Measurements from ENCODE around the gene RHBDD2. TPM values are rescaled to one million over a fixed set of nuclear protein-coding genes. Genes with fewer than 3 reads are reported as not detected.
A peak's percentile ranks its signal among the peaks of the same experiment; 100 is the strongest.

The RHBDD2 gene
- total and polyA plus RNA-seq, 9 of the 15 experiments (the other 6 are each of a cell fraction or from before 2014, with no cell fraction given): 3.3 to 36.7 (median 17.9) TPM

- H3K79me2 ChIP-seq (ENCODE audit: control insufficient read depth, insufficient read depth, low read length): no peaks in the 10 kb centered on the region
- ChIA-PET POLR2A (interaction anchor here (0.7 to 4.2 kb wide), 3 partner anchors 10 to 23 kb away, joined by 3 to 20 read pairs (median 5); no protein-coding TSS in a partner anchor), CTCF (ENCODE audit: low intra/inter-chr PET ratio) (no interaction called here)
- no TSS peak for BruUV-seq (replicated peaks)
- no peaks in the 10 kb centered on the region for H3K9me3 ChIP-seq (replicated peaks; ENCODE audit: control insufficient read depth, insufficient read depth, low read depth, low read length)
- intact Hi-C loops (cut with micrococcal nuclease): no loop called here
- H4K20me1 ChIP-seq (replicated peaks; ENCODE audit: control insufficient read depth, insufficient read depth, low read length): no peaks in the 10 kb centered on the region
- no peaks in the 10 kb centered on the region for H3K36me3 ChIP-seq (ENCODE audit: control insufficient read depth, insufficient read depth, low read length)
- H3K4me2 ChIP-seq (ENCODE audit: insufficient read depth, low read length): no peak overlapping the region
- H3K27me3 ChIP-seq (ENCODE audit: control insufficient read depth in 2 of 2, insufficient read depth in 2 of 2, low read length in 2 of 2): no peaks in the 10 kb centered on the region
- H3K9ac ChIP-seq (ENCODE audit: insufficient read depth in 1 of 2, low read depth in 2 of 2, low read length in 2 of 2): peak overlapping the region in 1 of 2 experiments; percentile 27; a peak in 1 of 4 replicates
- WGBS (ENCODE audit: insufficient coverage, low coverage, missing lambda C conversion rate): 64% methylated on average over 6 of the region's 6 CpGs
- no peak for DNase-seq (ENCODE audit: extremely low read depth in 1 of 4, low spot score in 3 of 4)
- H3K27ac ChIP-seq (ENCODE audit: extremely low read depth, low read depth, low read length): no peak overlapping the region
- no peak overlapping the region for H2AFZ ChIP-seq (ENCODE audit: low read depth, low read length)
- in situ Hi-C loops (cut with MboI): no loop called here
- peaks cover 4 to 24% of the 10 kb centered on the region in 2 experiments; a peak in 4 of 5 replicates for H3K4me1 ChIP-seq (replicated peaks in 1 of 2; ENCODE audit: control insufficient read depth in 2 of 2, insufficient read depth in 2 of 2, low read length in 2 of 2)
- no peak for FAIRE-seq
- no peak overlapping the region for H3K4me3 ChIP-seq
- ATAC-seq: no peak
- no peaks in the 10 kb centered on the region for H3K9me1 ChIP-seq (ENCODE audit: control insufficient read depth, insufficient read depth, low read length)
- TF ChIP-seq ZNF780A (CRISPR knock-in tag; IDR thresholded peaks at IDR 0.05): no peak
- TF ChIP-seq ARID2 (IDR thresholded peaks at IDR 0.05): no peak
- TF ChIP-seq, protein P1, sequence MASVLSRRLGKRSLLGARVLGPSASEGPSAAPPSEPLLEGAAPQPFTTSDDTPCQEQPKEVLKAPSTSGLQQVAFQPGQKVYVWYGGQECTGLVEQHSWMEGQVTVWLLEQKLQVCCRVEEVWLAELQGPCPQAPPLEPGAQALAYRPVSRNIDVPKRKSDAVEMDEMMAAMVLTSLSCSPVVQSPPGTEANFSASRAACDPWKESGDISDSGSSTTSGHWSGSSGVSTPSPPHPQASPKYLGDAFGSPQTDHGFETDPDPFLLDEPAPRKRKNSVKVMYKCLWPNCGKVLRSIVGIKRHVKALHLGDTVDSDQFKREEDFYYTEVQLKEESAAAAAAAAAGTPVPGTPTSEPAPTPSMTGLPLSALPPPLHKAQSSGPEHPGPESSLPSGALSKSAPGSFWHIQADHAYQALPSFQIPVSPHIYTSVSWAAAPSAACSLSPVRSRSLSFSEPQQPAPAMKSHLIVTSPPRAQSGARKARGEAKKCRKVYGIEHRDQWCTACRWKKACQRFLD (CRISPR knock-in tag; IDR thresholded peaks at IDR 0.05): no peak
- TF ChIP-seq CCNT2 (IDR thresholded peaks at IDR 0.05; ENCODE audit: borderline replicate concordance, extremely low read depth, insufficient read length, low read depth, low read length): no peak
- TF ChIP-seq ARID1B (IDR thresholded peaks at IDR 0.05): no peak
- TF ChIP-seq ZKSCAN1 (IDR thresholded peaks at IDR 0.05; ENCODE audit: low read depth, low read length): no peak
- no peak for TF ChIP-seq ZNF79 (CRISPR knock-in tag; IDR thresholded peaks at IDR 0.05; ENCODE audit: low read depth)
- no peak for TF ChIP-seq FOSL1 (tag; conservative IDR thresholded peaks at IDR 0.05)
- TF ChIP-seq, protein P2, sequence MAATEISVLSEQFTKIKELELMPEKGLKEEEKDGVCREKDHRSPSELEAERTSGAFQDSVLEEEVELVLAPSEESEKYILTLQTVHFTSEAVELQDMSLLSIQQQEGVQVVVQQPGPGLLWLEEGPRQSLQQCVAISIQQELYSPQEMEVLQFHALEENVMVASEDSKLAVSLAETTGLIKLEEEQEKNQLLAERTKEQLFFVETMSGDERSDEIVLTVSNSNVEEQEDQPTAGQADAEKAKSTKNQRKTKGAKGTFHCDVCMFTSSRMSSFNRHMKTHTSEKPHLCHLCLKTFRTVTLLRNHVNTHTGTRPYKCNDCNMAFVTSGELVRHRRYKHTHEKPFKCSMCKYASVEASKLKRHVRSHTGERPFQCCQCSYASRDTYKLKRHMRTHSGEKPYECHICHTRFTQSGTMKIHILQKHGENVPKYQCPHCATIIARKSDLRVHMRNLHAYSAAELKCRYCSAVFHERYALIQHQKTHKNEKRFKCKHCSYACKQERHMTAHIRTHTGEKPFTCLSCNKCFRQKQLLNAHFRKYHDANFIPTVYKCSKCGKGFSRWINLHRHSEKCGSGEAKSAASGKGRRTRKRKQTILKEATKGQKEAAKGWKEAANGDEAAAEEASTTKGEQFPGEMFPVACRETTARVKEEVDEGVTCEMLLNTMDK (IDR thresholded peaks at IDR 0.05; ENCODE audit: borderline replicate concordance, insufficient read depth, low read depth, low read length, poor library complexity, severe bottlenecking): no peak
- no peak for TF ChIP-seq KDM5B (IDR thresholded peaks at IDR 0.05; ENCODE audit: insufficient replicate concordance, low read depth, low read length)
- TF ChIP-seq, protein P3, sequence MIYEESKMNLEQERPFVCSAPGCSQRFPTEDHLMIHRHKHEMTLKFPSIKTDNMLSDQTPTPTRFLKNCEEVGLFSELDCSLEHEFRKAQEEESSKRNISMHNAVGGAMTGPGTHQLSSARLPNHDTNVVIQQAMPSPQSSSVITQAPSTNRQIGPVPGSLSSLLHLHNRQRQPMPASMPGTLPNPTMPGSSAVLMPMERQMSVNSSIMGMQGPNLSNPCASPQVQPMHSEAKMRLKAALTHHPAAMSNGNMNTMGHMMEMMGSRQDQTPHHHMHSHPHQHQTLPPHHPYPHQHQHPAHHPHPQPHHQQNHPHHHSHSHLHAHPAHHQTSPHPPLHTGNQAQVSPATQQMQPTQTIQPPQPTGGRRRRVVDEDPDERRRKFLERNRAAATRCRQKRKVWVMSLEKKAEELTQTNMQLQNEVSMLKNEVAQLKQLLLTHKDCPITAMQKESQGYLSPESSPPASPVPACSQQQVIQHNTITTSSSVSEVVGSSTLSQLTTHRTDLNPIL (CRISPR knock-in tag; IDR thresholded peaks at IDR 0.05): no peak
- no peak for TF ChIP-seq YY1 (IDR thresholded peaks at IDR 0.05; ENCODE audit: borderline replicate concordance in 1 of 3, control insufficient read depth in 1 of 3, extremely low read depth in 1 of 3, insufficient read depth in 3 of 3, insufficient read length in 1 of 3, insufficient replicate concordance in 2 of 3, low read depth in 1 of 3, low read length in 2 of 3)
- TF ChIP-seq THAP12 (CRISPR knock-in tag; IDR thresholded peaks at IDR 0.05): no peak
- no peak for TF ChIP-seq ZNF224 (CRISPR knock-in tag; IDR thresholded peaks at IDR 0.05)
These were observed 18.0 kb downstream of the RHBDD2 start for GRCh38 chr7:75896803-75897327.

Measured in K562 (cell line).